ENCODE data around the gene CR1L.
A peak's percentile ranks its signal among the peaks of the same experiment; 100 is the strongest.
"Not testable (repeated sequence)": the region's sequence is repeated elsewhere in the genome, so short reads cannot be mapped to it uniquely, and the experiment has no call there.

Gene CR1L

DNA sequence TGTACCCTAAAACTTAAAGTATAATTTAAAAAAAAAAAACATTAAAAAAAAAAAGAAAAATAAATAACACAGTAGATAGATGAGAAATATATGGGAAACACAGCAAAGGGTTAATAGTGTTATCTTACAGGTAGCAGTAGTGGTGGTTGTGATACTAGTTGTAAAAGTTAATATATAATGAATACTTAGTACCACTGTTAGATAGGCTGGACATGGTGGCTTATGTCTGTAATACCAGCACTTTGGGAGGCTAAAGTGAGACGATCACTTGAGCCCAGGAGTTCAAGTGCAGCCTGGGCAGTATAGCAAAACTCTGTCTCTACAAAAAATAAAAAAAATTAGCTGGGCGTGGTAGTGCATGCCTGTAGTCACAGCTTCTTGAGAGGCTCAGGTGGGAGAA is 74.3 kb downstream of the CR1L start:
- no peak for DNase-seq (ENCODE audit: low read depth)
- no peak overlapping the region for H3K4me3 ChIP-seq (ENCODE audit: control insufficient read depth, low read depth, low read length)
- TF ChIP-seq, protein P1, sequence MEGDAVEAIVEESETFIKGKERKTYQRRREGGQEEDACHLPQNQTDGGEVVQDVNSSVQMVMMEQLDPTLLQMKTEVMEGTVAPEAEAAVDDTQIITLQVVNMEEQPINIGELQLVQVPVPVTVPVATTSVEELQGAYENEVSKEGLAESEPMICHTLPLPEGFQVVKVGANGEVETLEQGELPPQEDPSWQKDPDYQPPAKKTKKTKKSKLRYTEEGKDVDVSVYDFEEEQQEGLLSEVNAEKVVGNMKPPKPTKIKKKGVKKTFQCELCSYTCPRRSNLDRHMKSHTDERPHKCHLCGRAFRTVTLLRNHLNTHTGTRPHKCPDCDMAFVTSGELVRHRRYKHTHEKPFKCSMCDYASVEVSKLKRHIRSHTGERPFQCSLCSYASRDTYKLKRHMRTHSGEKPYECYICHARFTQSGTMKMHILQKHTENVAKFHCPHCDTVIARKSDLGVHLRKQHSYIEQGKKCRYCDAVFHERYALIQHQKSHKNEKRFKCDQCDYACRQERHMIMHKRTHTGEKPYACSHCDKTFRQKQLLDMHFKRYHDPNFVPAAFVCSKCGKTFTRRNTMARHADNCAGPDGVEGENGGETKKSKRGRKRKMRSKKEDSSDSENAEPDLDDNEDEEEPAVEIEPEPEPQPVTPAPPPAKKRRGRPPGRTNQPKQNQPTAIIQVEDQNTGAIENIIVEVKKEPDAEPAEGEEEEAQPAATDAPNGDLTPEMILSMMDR (conservative IDR thresholded peaks at IDR 0.05; ENCODE audit: control insufficient read depth, insufficient read depth, low read depth, low read length), result no peak

DNA sequence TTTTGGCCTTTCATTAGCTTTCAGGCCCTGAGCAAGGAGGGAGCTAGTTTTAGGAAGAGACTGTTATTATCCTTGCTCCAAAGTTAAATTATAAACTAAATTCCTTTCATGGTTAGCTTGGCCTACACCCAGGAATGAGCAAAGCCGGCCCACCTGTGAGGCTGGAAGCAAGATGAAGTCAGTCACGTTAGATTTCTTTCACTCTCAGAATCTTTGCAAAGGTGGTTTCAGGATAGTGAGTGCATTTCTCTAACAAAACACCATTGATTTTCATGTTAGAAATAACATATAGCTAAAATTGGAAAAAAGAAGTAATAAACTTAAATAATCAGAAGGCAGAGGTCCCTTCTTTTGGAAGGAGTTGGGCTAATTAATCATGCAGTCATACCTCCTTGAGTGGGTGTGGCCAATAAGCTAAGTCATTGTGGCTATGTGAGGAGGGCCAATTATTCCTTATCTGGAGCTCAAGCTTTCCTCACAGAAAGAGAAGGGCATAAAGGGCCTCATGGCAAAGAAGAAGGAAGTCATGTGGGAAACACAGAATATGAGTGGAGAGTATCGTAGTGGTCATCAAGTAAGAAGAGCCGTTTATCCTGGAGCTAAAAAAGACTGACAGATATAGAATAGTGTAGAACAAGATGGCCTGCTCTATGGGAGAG is 83.4 kb downstream of the CR1L start:
- H3K4me3 ChIP-seq (ENCODE audit: control insufficient read depth, low read depth, low read length), result not testable (repeated sequence)

DNA sequence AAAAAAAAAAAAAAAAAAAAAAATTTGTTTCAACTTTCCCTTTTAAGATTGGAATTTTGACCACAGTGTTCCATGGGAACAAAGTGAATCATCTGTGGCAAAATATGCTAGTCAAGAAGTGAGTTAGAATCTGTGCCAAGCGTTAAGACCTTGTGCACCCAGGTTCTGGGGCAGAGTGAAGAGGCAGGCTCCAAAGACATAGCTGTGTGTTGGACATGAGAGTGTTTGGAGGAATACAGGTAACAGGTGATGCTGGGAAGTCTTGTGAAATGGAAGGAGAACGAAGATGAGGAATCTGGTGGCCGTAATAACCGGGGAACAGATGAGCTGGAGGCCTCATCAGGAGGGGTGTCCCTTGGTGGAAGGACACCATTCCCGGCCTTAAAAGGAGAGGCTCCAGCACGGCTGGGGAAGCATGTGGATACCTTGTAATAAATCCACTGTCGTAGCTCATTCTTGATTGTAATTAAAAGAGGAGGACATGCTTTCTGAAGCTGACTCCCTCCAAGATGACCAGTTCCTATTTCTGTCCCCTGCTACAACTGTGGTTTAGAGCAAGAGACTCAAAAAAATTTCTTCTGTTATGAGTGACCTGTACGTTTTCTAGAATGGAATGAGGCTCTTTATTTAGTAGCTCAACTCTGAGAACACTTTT is 92.7 kb downstream of the CR1L start:
- H3K4me3 ChIP-seq (ENCODE audit: control insufficient read depth, low read depth, low read length), result not testable (repeated sequence)

More for the DNA sequence above, 83.4 kb downstream of the CR1L start:
- not testable (repeated sequence) for DNase-seq (ENCODE audit: low read depth)

DNA sequence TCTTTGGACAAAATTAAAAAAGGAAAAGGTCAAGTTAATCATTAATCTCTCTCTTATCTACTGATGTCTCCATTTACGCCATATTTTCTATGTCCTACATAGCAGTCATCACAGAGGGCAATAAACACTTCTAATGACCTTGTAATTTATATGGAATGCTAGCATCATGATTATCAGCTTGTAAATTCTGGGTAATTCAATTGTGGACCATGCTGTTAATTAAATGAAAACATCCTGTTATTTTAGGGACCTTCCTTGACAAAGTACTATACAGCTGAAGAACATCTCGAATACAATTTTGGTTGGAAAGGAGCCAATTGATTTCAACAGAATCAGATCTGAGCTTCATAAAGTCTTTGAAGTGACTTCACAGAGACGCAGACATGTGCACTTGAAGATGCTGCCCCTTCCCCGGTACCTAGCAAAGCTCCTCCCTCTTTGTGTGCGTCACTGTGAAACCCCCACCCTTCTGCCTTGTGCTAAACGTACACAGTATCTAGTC is 93.3 kb downstream of the CR1L start:
- not testable (repeated sequence) for H3K4me3 ChIP-seq (ENCODE audit: control insufficient read depth, low read depth, low read length)
- peak; percentile 12 for DNase-seq (ENCODE audit: low read depth)

More for the DNA sequence above, 92.7 kb downstream of the CR1L start:
- not testable (repeated sequence) for DNase-seq (ENCODE audit: low read depth)

DNA sequence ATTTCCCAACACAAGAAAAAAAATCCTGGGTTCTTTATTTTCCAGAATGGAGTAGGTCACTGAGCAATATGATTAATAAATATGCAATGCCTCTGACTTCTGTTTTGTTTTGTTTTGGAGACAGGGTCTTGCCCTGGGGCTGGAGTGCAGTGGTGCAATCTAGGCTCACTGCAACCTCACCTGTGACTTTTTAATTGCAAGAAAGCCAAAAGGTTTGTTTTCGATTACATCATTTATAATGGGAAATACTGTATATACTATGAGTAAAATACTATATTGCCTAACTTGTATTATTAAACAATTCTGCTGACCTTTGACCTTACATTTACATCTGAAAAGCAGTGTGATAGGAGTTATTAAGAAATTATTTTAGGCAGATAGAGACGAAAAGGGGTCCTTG is 95.3 kb downstream of the CR1L start:
- H3K4me3 ChIP-seq (ENCODE audit: control insufficient read depth, low read depth, low read length), result no peak overlapping the region
- TF ChIP-seq, protein P1 (conservative IDR thresholded peaks at IDR 0.05; ENCODE audit: control insufficient read depth, insufficient read depth, low read depth, low read length), result no peak
- DNase-seq (ENCODE audit: low read depth), result no peak

DNA sequence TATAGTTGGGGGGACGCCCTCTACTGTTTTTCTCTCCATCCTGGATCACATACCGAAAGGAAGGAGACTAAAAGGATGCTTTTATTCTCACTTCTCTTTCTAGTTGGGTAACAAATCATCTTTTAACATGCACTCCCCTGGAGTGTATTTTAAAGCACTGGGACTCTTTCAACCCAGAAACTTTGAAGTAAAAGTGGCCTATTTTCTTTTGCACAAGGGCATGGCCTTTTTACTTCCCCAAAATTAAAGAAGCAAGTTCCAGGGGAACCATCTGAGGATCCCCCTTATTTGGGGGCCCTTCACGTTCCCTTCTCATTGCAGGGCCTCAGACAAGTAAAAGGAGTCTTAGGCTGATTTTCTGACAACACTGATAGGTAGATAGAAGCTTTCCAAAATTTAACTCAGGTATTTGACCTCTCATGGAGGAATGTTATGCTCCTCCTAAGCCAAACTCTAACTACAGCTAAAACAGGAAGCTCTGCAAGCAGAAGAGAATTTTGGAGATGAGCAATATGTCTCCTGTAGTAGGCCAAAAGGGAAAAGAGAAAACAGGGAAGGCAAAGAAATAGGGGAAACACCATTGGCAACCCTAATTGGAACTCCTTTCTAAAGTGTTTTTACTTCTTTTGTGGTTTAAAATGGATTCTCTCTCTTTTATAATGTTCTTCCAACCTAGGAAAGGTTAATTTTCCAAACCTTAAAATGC is 98.1 kb downstream of the CR1L start:
- DNase-seq (ENCODE audit: low read depth), result no peak
- TF ChIP-seq, protein P1 (conservative IDR thresholded peaks at IDR 0.05; ENCODE audit: control insufficient read depth, insufficient read depth, low read depth, low read length), result no peak
- no peak overlapping the region for H3K4me3 ChIP-seq (ENCODE audit: control insufficient read depth, low read depth, low read length)

DNA sequence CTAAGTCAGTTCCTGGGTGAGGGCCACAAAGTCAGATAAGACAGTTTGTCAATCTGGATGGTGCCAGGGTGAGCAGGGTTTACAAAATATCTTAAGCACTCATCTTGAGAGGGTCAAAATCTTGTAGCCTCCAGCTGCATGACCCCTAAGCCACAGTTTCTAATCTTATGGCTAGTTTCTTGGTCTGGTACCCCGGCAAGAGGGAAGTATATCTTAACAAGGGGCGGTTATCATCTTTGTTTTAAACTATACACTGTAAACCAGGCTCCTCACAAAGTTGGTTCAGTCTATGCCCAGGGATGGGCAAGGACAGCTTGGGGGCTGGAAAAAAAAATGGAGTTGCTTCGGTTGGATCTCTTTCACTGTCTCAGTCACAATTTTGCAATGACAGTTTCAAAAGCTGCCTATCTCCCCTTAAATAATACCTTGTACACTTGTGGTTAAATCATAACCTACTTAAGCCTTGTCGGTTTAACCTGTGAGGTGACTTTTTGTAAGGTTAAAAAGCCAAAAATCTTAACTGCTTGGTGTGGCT is 99.1 kb downstream of the CR1L start:
- H3K4me3 ChIP-seq (ENCODE audit: control insufficient read depth, low read depth, low read length), result no peak overlapping the region
- no peak for DNase-seq (ENCODE audit: low read depth)
- TF ChIP-seq, protein P1 (conservative IDR thresholded peaks at IDR 0.05; ENCODE audit: control insufficient read depth, insufficient read depth, low read depth, low read length), result no peak

DNA sequence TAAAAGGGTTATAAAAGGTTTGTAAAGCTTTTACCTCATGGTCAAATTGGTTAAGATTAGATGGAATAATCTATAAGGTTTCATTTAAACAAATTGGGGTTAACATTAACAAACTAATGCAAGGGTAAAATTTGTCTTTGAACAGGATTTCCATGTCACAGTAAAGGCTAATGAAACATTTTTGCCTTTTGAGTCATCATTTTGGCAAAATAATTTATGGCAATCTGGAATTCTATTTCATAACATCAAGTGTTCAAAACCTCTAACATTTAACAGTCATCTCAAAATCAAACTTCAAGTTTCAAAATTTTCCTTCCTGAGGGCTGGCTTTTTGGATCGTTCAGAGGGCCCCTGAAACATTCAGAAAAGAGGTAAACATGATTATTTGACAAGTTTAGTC is 100.4 kb downstream of the CR1L start:
- TF ChIP-seq, protein P1 (conservative IDR thresholded peaks at IDR 0.05; ENCODE audit: control insufficient read depth, insufficient read depth, low read depth, low read length), result no peak
- DNase-seq (ENCODE audit: low read depth), result peak; percentile 49
- no peak overlapping the region for H3K4me3 ChIP-seq (ENCODE audit: control insufficient read depth, low read depth, low read length)
